B cell (primary cell): ENCODE data around the gene RRAGC. TPM values are rescaled to one million over a fixed set of nuclear protein-coding genes. Genes with fewer than 3 reads are reported as not detected.

Source experiments
- ATAC-seq: fragments of 200-7000 bp; cut with Tn5 transposase; one replicate; pipeline ENCODE4 v1.10.0; 2021; ENCODE audit warnings: low read depth, mild to moderate bottlenecking, moderate number of reproducible peaks, moderate library complexity
- CTCF ChIA-PET: fragments of 350-600 bp; sonication (Branson Sonifier 250); formaldehyde crosslinking; loops from one replicate; lab custom pipeline; 2021; ENCODE audit warnings: antibody characterized with exemption, inconsistent platforms; lab: Charles Lee
- POLR2A ChIA-PET: fragments of 350-600 bp; sonication (Branson Sonifier 250); formaldehyde crosslinking; loops from one replicate; lab custom pipeline; 2021; ENCODE audit warnings: antibody characterized with exemption; lab: Charles Lee
- DNase-seq: peaks from one replicate; pipeline ENCODE4 v3.0.0; 2013
- H2AFZ ChIP-seq: 2 replicates; pipeline ENCODE4 v1.6.1; 2012; ENCODE audit warnings: mild to moderate bottlenecking, low read depth, low read length; ENCODE audit not compliant: insufficient read depth, poor library complexity, severe bottlenecking
- H3K27ac ChIP-seq, 2 donors: 1 replicate in 1 of 2; 2 replicates in 1 of 2; pipeline ENCODE4 v1.5.1; 2012 to 2013; ENCODE audit warnings: low read length in 2 of 2, mild to moderate bottlenecking in 2 of 2, moderate library complexity in 1 of 2
- H3K27me3 ChIP-seq, 4 experiments: fragments of 200-600 bp in 1 of 4; sonication (generic) in 1 of 4; replicated peaks in 1 of 4; 1 replicate in 2 of 4; 2 replicates in 2 of 4; pipeline versions ENCODE4 v1.6.1 to v1.7.0; 2013 to 2016; ENCODE audit warnings: low read length in 3 of 4, mild to moderate bottlenecking in 2 of 4, mixed read lengths in 1 of 4, moderate library complexity in 1 of 4; ENCODE audit not compliant: insufficient read depth in 4 of 4, control insufficient read depth in 3 of 4; ENCODE audit errors: control extremely low read depth in 1 of 4
- H3K36me3 ChIP-seq, 2 experiments: replicated peaks in 1 of 2; 1 replicate in 1 of 2; 2 replicates in 1 of 2; pipeline versions ENCODE4 v1.6.1 to v1.7.1; 2013; ENCODE audit warnings: low read length in 1 of 2; ENCODE audit not compliant: insufficient read depth in 2 of 2, control insufficient read depth in 1 of 2; ENCODE audit errors: control extremely low read depth in 1 of 2, extremely low read depth in 1 of 2
- H3K4me1 ChIP-seq, 2 donors: fragments of 200-600 bp in 1 of 2; sonication (generic) in 1 of 2; 1 replicate in 1 of 2; 2 replicates in 1 of 2; pipeline versions ENCODE4 v1.5.1 to v1.6.1; 2013 to 2017; ENCODE audit warnings: low read length in 2 of 2; ENCODE audit not compliant: control insufficient read depth in 2 of 2, insufficient read depth in 2 of 2
- H3K4me2 ChIP-seq: replicated peaks from 2 replicates; pipeline ENCODE3; 2012; ENCODE audit warnings: mild to moderate bottlenecking, low read depth, low read length; ENCODE audit not compliant: poor library complexity, severe bottlenecking
- H3K4me3 ChIP-seq, 5 experiments: fragments of 200-600 bp in 1 of 5; sonication (generic) in 1 of 5; 1 replicate in 3 of 5; 2 replicates in 2 of 5; pipeline versions ENCODE4 v1.5.1 to v1.7.0; 2011 to 2016; ENCODE audit warnings: low read length in 4 of 5, mild to moderate bottlenecking in 4 of 5, low read depth in 2 of 5, control low read depth in 1 of 5, moderate library complexity in 1 of 5; ENCODE audit not compliant: insufficient read depth in 1 of 5; ENCODE audit errors: control extremely low read depth in 1 of 5, extremely low read depth in 1 of 5
- H3K79me2 ChIP-seq: fragments of 200-600 bp; sonication (generic); one replicate; pipeline ENCODE4 v1.6.0; 2016; ENCODE audit warnings: low read length; ENCODE audit not compliant: control insufficient read depth, insufficient read depth
- H3K9ac ChIP-seq: fragments of 200-600 bp; sonication (generic); 2 replicates; pipeline ENCODE4 v1.6.1; 2017; ENCODE audit warnings: mild to moderate bottlenecking, low read length, moderate library complexity
- H3K9me3 ChIP-seq, 3 donors: one replicate each; pipeline versions ENCODE4 v1.6.1 to v1.7.1; 2013; ENCODE audit warnings: low read length in 2 of 3; ENCODE audit not compliant: control insufficient read depth in 2 of 3, insufficient read depth in 1 of 3; ENCODE audit errors: control extremely low read depth in 1 of 3
- H4K20me1 ChIP-seq: 2 replicates; pipeline ENCODE4 v1.6.0; 2012; ENCODE audit warnings: mild to moderate bottlenecking, low read length; ENCODE audit not compliant: insufficient read depth, control insufficient read depth, poor library complexity, severe bottlenecking
- H3K27ac Mint-ChIP-seq: one replicate; pipeline ENCODE4 v1.8.0; 2021; ENCODE audit warnings: mixed read lengths
- H3K27me3 Mint-ChIP-seq: one replicate; pipeline ENCODE4 v1.8.0; 2021; ENCODE audit warnings: mixed read lengths
- H3K4me1 Mint-ChIP-seq: one replicate; pipeline ENCODE4 v1.8.0; 2021; ENCODE audit warnings: mixed read lengths
- H3K4me3 Mint-ChIP-seq: one replicate; pipeline ENCODE4 v1.8.0; 2021; ENCODE audit warnings: mixed read lengths
- H3K9me3 Mint-ChIP-seq: one replicate; pipeline ENCODE4 v1.8.0; 2022; ENCODE audit warnings: mixed read lengths; ENCODE audit not compliant: insufficient read depth
- CTCF ChIP-seq: fragments of 200-600 bp; IDR thresholded peaks from one replicate; pipeline ENCODE4 v1.8.0; 2022; ENCODE audit warnings: antibody characterized with exemption, mild to moderate bottlenecking
- EZH2 ChIP-seq: IDR thresholded peaks from 2 replicates; pipeline ENCODE4 v1.6.1; 2012; ENCODE audit warnings: borderline replicate concordance, low read depth, mild to moderate bottlenecking, moderate library complexity, low read length; ENCODE audit not compliant: insufficient read depth, poor library complexity, severe bottlenecking
- WGBS: methylation state at CpG from one replicate; pipeline ENCODE4 v1.1.5; 2013; ENCODE audit warnings: missing lambda C conversion rate; ENCODE audit not compliant: insufficient coverage; 5-methylcytosine and 5-hydroxymethylcytosine counted together
- intact Hi-C: fragments of 100-400 bp; cut with micrococcal nuclease; formaldehyde crosslinking; loops from one replicate; pipeline ENCODE4 v1.10.0; 2022
- polyA plus RNA-seq: library from polyadenylated mRNA; depleted of rRNA; stranded (reverse); fragments of >200 nt; gene quantifications from 2 replicates; pipeline ENCODE4 v1.2.3, GENCODE V29; 2012
- total RNA-seq, 2 donors: library from RNA; stranded (reverse); fragments of 120-200 nt in 1 of 2; gene quantifications; 1 replicate in 1 of 2; 2 replicates in 1 of 2; pipeline versions ENCODE4 v1.2.3 to v1.2.4, GENCODE V29; 2013 to 2022

The RRAGC gene
- total and polyA plus RNA-seq, 2 donors (not counting 1 experiment from before 2014, with no cell fraction given): 11.4 to 37.6 TPM

GRCh38 chr1:38790422-38791163 is 69.0 kb downstream of the RRAGC start:
- H3K9ac ChIP-seq: no peak overlapping the region
- H3K27me3 Mint-ChIP-seq: peaks cover 70% of the 10 kb centered on the region
- intact Hi-C loops: no loop called here

More at GRCh38 chr1:38790422-38791163, 69.0 kb downstream of the RRAGC start:
- no peak for TF ChIP-seq CTCF
- no peak for TF ChIP-seq EZH2
- peaks cover 14% of the 10 kb centered on the region for H3K9me3 Mint-ChIP-seq
- POLR2A ChIA-PET: no interaction called here
- no peak for DNase-seq
- H3K36me3 ChIP-seq: no peaks in the 10 kb centered on the region
- 87% methylated on average over 3 of the region's 6 CpGs for WGBS
- H3K4me3 Mint-ChIP-seq: no peak overlapping the region
- H4K20me1 ChIP-seq: no peaks in the 10 kb centered on the region
- H2AFZ ChIP-seq: no peak overlapping the region
- H3K4me2 ChIP-seq: no peak overlapping the region
- no peaks in the 10 kb centered on the region for H3K4me1 ChIP-seq
- H3K4me1 Mint-ChIP-seq: no peaks in the 10 kb centered on the region
- H3K27me3 ChIP-seq: peaks cover 0 to 24% (median 14%) of the 10 kb centered on the region in 4 experiments
- CTCF ChIA-PET: no interaction called here
- no peaks in the 10 kb centered on the region for H3K79me2 ChIP-seq
- no peak for ATAC-seq
- H3K27ac ChIP-seq: no peak overlapping the region
- peaks cover 1 to 18% (median 14%) of the 10 kb centered on the region in 3 donors for H3K9me3 ChIP-seq
- H3K4me3 ChIP-seq: no peak overlapping the region
- H3K27ac Mint-ChIP-seq: no peak overlapping the region
